ENCODE results near the gene ERCC5. TPM values are rescaled to one million over a fixed set of nuclear protein-coding genes. Genes with fewer than 3 reads are reported as not detected.

Gene ERCC5
- total RNA-seq, 2 donors from 2014 or later = 38.2 to 40.0 TPM

- no peaks in the 10 kb centered on the region for H3K36me3 ChIP-seq
- no peak overlapping the region for H3K4me3 ChIP-seq
- TF ChIP-seq CTCF (IDR thresholded peaks at IDR 0.05) = no peak
- no peaks in the 10 kb centered on the region for H3K27me3 ChIP-seq
- H3K27ac ChIP-seq = no peak overlapping the region
- H3K9me3 ChIP-seq = no peaks in the 10 kb centered on the region
- no peaks in the 10 kb centered on the region for H3K4me1 ChIP-seq
- no peak for DNase-seq (ENCODE audit: low spot score)
These were observed 58.6 kb downstream of the ERCC5 start for GRCh38 chr13:102904408-102904862.

GRCh38 chr13:102905905-102906771 is 60.3 kb downstream of the ERCC5 start:
- no peak overlapping the region for H3K4me3 ChIP-seq
- H3K27ac ChIP-seq = no peak overlapping the region
- no peaks in the 10 kb centered on the region for H3K27me3 ChIP-seq
- H3K36me3 ChIP-seq = no peaks in the 10 kb centered on the region
- no peaks in the 10 kb centered on the region for H3K9me3 ChIP-seq
- DNase-seq (ENCODE audit: low spot score) = no peak
- no peaks in the 10 kb centered on the region for H3K4me1 ChIP-seq
- no peak for TF ChIP-seq CTCF (IDR thresholded peaks at IDR 0.05)

GRCh38 chr13:102907016-102907756 is 61.4 kb downstream of the ERCC5 start:
- Histone ChIP-seq H3K4me3 (no peak overlapping the region), H3K36me3 (no peaks in the 10 kb centered on the region), H3K27me3 (no peaks in the 10 kb centered on the region), H3K4me1 (no peaks in the 10 kb centered on the region), H3K27ac (no peak overlapping the region), H3K9me3 (no peaks in the 10 kb centered on the region)
- no peak for DNase-seq (ENCODE audit: low spot score)
- TF ChIP-seq CTCF (IDR thresholded peaks at IDR 0.05) = no peak

- H3K9me3 ChIP-seq = no peaks in the 10 kb centered on the region
- no peak for DNase-seq (ENCODE audit: low spot score)
- H3K4me3 ChIP-seq = no peak overlapping the region
- no peak overlapping the region for H3K27ac ChIP-seq
- H3K36me3 ChIP-seq = no peaks in the 10 kb centered on the region
- no peak for TF ChIP-seq CTCF (IDR thresholded peaks at IDR 0.05)
- no peaks in the 10 kb centered on the region for H3K4me1 ChIP-seq
- no peaks in the 10 kb centered on the region for H3K27me3 ChIP-seq
These were observed 62.2 kb downstream of the ERCC5 start for GRCh38 chr13:102907886-102908515.

GRCh38 chr13:102909971-102910370 is 64.1 kb downstream of the ERCC5 start:
- no peaks in the 10 kb centered on the region for H3K27me3 ChIP-seq
- H3K27ac ChIP-seq = no peak overlapping the region
- no peaks in the 10 kb centered on the region for H3K36me3 ChIP-seq
- peaks cover 0 to 2% of the 10 kb centered on the region in 2 donors for H3K4me1 ChIP-seq
- no peak for DNase-seq (ENCODE audit: low spot score)
- no peak overlapping the region for H3K4me3 ChIP-seq
- H3K9me3 ChIP-seq = no peaks in the 10 kb centered on the region
- no peak for TF ChIP-seq CTCF (IDR thresholded peaks at IDR 0.05)

All from right atrium auricular region (tissue), 2 donors.